ENCODE data around the gene WDR1. TPM values are rescaled to one million over a fixed set of nuclear protein-coding genes. Genes with fewer than 3 reads are reported as not detected.
A peak's percentile ranks its signal among the peaks of the same experiment; 100 is the strongest.

Gene WDR1
- total RNA-seq, 1 donor from 2014 or later: 245 TPM

GRCh38 chr4:10055871-10056270, 60.7 kb downstream of the WDR1 start:
- intact Hi-C loops (cut with DNase I): no loop called here
- no peak for DNase-seq (ENCODE audit: low spot score)

GRCh38 chr4:10054571-10055041, 62.0 kb downstream of the WDR1 start:
- no peak for DNase-seq (ENCODE audit: low spot score)
- intact Hi-C loops (cut with DNase I): no loop called here

GRCh38 chr4:10053635-10054453, 62.8 kb downstream of the WDR1 start:
- intact Hi-C loops (cut with DNase I): no loop called here

GRCh38 chr4:10051517-10052135, 65.0 kb downstream of the WDR1 start:
- intact Hi-C loops (cut with DNase I): no loop called here
- DNase-seq (ENCODE audit: low spot score): no peak

More at GRCh38 chr4:10053635-10054453, 62.8 kb downstream of the WDR1 start:
- DNase-seq (ENCODE audit: low spot score): no peak

- intact Hi-C loops (cut with DNase I): no loop called here
- no peak for DNase-seq (ENCODE audit: low spot score)
Observed at GRCh38 chr4:10050721-10051120, 65.9 kb downstream of the WDR1 start.

- intact Hi-C loops (cut with DNase I): no loop called here
- DNase-seq (ENCODE audit: low spot score): no peak
Observed at GRCh38 chr4:10050261-10050661, 66.3 kb downstream of the WDR1 start.

GRCh38 chr4:10048941-10049697, 67.5 kb downstream of the WDR1 start:
- DNase-seq (ENCODE audit: low spot score): no peak
- intact Hi-C loops (cut with DNase I): no loop called here

GRCh38 chr4:10047967-10048366, 68.6 kb downstream of the WDR1 start:
- intact Hi-C loops (cut with DNase I): no loop called here

GRCh38 chr4:10046471-10046870, 70.1 kb downstream of the WDR1 start:
- intact Hi-C loops (cut with DNase I): no loop called here

More at GRCh38 chr4:10047967-10048366, 68.6 kb downstream of the WDR1 start:
- DNase-seq (ENCODE audit: low spot score): no peak

GRCh38 chr4:10045481-10045880, 71.1 kb downstream of the WDR1 start:
- intact Hi-C loops (cut with DNase I): no loop called here
- DNase-seq (ENCODE audit: low spot score): no peak

More at GRCh38 chr4:10046471-10046870, 70.1 kb downstream of the WDR1 start:
- DNase-seq (ENCODE audit: low spot score): no peak

GRCh38 chr4:10041036-10041435, 75.6 kb downstream of the WDR1 start:
- no peak for DNase-seq (ENCODE audit: low spot score)
- intact Hi-C loops (cut with DNase I): no loop called here

- DNase-seq (ENCODE audit: low spot score): no peak
- intact Hi-C loops (cut with DNase I): no loop called here
Observed at GRCh38 chr4:10040049-10040892, 76.3 kb downstream of the WDR1 start.

GRCh38 chr4:10036807-10037342, 79.7 kb downstream of the WDR1 start:
- intact Hi-C loops (cut with DNase I): no loop called here
- no peak for DNase-seq (ENCODE audit: low spot score)

GRCh38 chr4:10035130-10035529, 81.5 kb downstream of the WDR1 start:
- intact Hi-C loops (cut with DNase I): no loop called here
- no peak for DNase-seq (ENCODE audit: low spot score)

GRCh38 chr4:10034612-10035104, 81.9 kb downstream of the WDR1 start:
- DNase-seq (ENCODE audit: low spot score): no peak
- intact Hi-C loops (cut with DNase I): no loop called here

GRCh38 chr4:10034136-10034535, 82.5 kb downstream of the WDR1 start:
- DNase-seq (ENCODE audit: low spot score): no peak
- intact Hi-C loops (cut with DNase I): no loop called here

GRCh38 chr4:10033191-10033881, 83.3 kb downstream of the WDR1 start:
- intact Hi-C loops (cut with DNase I): no loop called here
- DNase-seq (ENCODE audit: low spot score): peak; percentile 86

GRCh38 chr4:10032625-10033024, 84.0 kb downstream of the WDR1 start:
- no peak for DNase-seq (ENCODE audit: low spot score)
- intact Hi-C loops (cut with DNase I): loop anchor here (1.0 kb wide), 1 partner anchor 13 kb away; no protein-coding TSS in a partner anchor

Data from cardiac septum (tissue), 1 donor.